ENCODE results near the gene BEST2.

BEST2 gene

GRCh38 chr19:12745166-12745897 is 6.3 kb upstream of the BEST2 start:
- H3K9ac ChIP-seq (ENCODE audit: low read depth, low read length, poor library complexity, severe bottlenecking) = no peak overlapping the region
- H3K79me2 ChIP-seq (ENCODE audit: insufficient read depth, low read length) = no peaks in the 10 kb centered on the region
- no peak overlapping the region for H3K4me2 ChIP-seq (ENCODE audit: low read depth, low read length, poor library complexity, severe bottlenecking)

GRCh38 chr19:12748489-12748888 is 3.1 kb upstream of the BEST2 start:
- TF ChIP-seq CTCF (conservative IDR thresholded peaks at IDR 0.05; ENCODE audit: low read length) (no peak), EZH2phosphoT487 (IDR thresholded peaks at IDR 0.05; ENCODE audit: borderline replicate concordance) (no peak)
- no peaks in the 10 kb centered on the region for H3K4me1 ChIP-seq (ENCODE audit: insufficient read depth, low read length, poor library complexity, severe bottlenecking)
- no peaks in the 10 kb centered on the region for H3K79me2 ChIP-seq (ENCODE audit: insufficient read depth, low read length)
- H4K20me1 ChIP-seq (ENCODE audit: insufficient read depth, low read length, poor library complexity, severe bottlenecking) = no peaks in the 10 kb centered on the region
- H3K9ac ChIP-seq (ENCODE audit: low read depth, low read length, poor library complexity, severe bottlenecking) = no peak overlapping the region
- no peak overlapping the region for H2AFZ ChIP-seq (ENCODE audit: low read length)
- no peak overlapping the region for H3K4me2 ChIP-seq (ENCODE audit: low read depth, low read length, poor library complexity, severe bottlenecking)
- H3K36me3 ChIP-seq (ENCODE audit: insufficient read depth, low read length) = peaks cover 6% of the 10 kb centered on the region; the same call in 1 of the 2 replicates
- H3K9me3 ChIP-seq (ENCODE audit: insufficient read depth, low read depth, low read length) = peaks cover 3% of the 10 kb centered on the region; the same call in 1 of the 2 replicates
- H3K27me3 ChIP-seq (ENCODE audit: insufficient read depth, low read length, poor library complexity, severe bottlenecking) = no peaks in the 10 kb centered on the region
- no peaks in the 10 kb centered on the region for H3F3A ChIP-seq (ENCODE audit: low read depth)
- no peak overlapping the region for H3K4me3 ChIP-seq (ENCODE audit: low read length, poor library complexity, severe bottlenecking)
- no peaks in the 10 kb centered on the region for H3K9me2 ChIP-seq (replicated peaks; ENCODE audit: low read depth, low read length)

More at GRCh38 chr19:12745166-12745897, 6.3 kb upstream of the BEST2 start:
- no peaks in the 10 kb centered on the region for H3K4me1 ChIP-seq (ENCODE audit: insufficient read depth, low read length, poor library complexity, severe bottlenecking)
- H2AFZ ChIP-seq (ENCODE audit: low read length) = no peak overlapping the region
- H3K36me3 ChIP-seq (ENCODE audit: insufficient read depth, low read length) = peaks cover 6% of the 10 kb centered on the region; the same call in 1 of the 2 replicates
- no peaks in the 10 kb centered on the region for H3K9me2 ChIP-seq (replicated peaks; ENCODE audit: low read depth, low read length)
- TF ChIP-seq CTCF (conservative IDR thresholded peaks at IDR 0.05; ENCODE audit: low read length) (no peak), EZH2phosphoT487 (IDR thresholded peaks at IDR 0.05; ENCODE audit: borderline replicate concordance) (no peak)
- H3K4me3 ChIP-seq (ENCODE audit: low read length, poor library complexity, severe bottlenecking) = no peak overlapping the region
- no peaks in the 10 kb centered on the region for H4K20me1 ChIP-seq (ENCODE audit: insufficient read depth, low read length, poor library complexity, severe bottlenecking)
- H3K9me3 ChIP-seq (ENCODE audit: insufficient read depth, low read depth, low read length) = peaks cover 3% of the 10 kb centered on the region; the same call in 1 of the 2 replicates
- no peaks in the 10 kb centered on the region for H3K27me3 ChIP-seq (ENCODE audit: insufficient read depth, low read length, poor library complexity, severe bottlenecking)
- H3F3A ChIP-seq (ENCODE audit: low read depth) = no peaks in the 10 kb centered on the region

GRCh38 chr19:12749938-12750521 is 1.6 kb upstream of the BEST2 start:
- Histone ChIP-seq H3K36me3 (ENCODE audit: insufficient read depth, low read length) (peaks cover 6% of the 10 kb centered on the region; the same call in 1 of the 2 replicates), H3K4me3 (ENCODE audit: low read length, poor library complexity, severe bottlenecking) (no peak overlapping the region), H3K79me2 (ENCODE audit: insufficient read depth, low read length) (no peaks in the 10 kb centered on the region), H2AFZ (ENCODE audit: low read length) (no peak overlapping the region), H4K20me1 (ENCODE audit: insufficient read depth, low read length, poor library complexity, severe bottlenecking) (no peaks in the 10 kb centered on the region), H3K9me2 (replicated peaks; ENCODE audit: low read depth, low read length) (no peaks in the 10 kb centered on the region), H3K9me3 (ENCODE audit: insufficient read depth, low read depth, low read length) (peaks cover 3% of the 10 kb centered on the region; the same call in 1 of the 2 replicates), H3K27me3 (ENCODE audit: insufficient read depth, low read length, poor library complexity, severe bottlenecking) (no peaks in the 10 kb centered on the region), H3F3A (ENCODE audit: low read depth) (no peaks in the 10 kb centered on the region), H3K9ac (ENCODE audit: low read depth, low read length, poor library complexity, severe bottlenecking) (no peak overlapping the region), H3K4me2 (ENCODE audit: low read depth, low read length, poor library complexity, severe bottlenecking) (no peak overlapping the region), H3K4me1 (ENCODE audit: insufficient read depth, low read length, poor library complexity, severe bottlenecking) (no peaks in the 10 kb centered on the region)
- TF ChIP-seq CTCF (conservative IDR thresholded peaks at IDR 0.05; ENCODE audit: low read length) = no peak
- TF ChIP-seq EZH2phosphoT487 (IDR thresholded peaks at IDR 0.05; ENCODE audit: borderline replicate concordance) = no peak

Measured in Loucy (cell line).